GM21515 (cell line): ENCODE measurements around the gene PARVB.

Experiments
- ATAC-seq: cut with Tn5 transposase; IDR thresholded peaks from one replicate; pipeline ENCODE4 v1.9.1; 2021; ENCODE audit not compliant: unreplicated experiment

The PARVB gene

DNA sequence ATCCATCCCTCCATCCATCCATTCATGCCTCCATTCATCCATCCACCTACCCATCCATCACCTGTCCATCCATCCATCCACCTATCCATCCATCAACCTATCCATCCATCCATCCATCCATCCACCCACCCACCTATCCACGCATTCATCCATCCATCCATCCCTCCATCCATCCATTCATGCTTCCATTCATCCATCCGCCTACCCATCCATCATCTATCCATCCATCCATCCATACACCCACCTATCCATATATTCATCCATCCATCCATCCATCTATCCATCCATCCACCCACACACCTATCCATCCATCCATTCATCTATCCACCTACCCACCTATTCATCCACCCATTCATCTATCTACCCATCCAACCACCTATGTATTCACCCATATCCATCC, 170.5 kb downstream of the PARVB start:
- no peak for ATAC-seq

DNA sequence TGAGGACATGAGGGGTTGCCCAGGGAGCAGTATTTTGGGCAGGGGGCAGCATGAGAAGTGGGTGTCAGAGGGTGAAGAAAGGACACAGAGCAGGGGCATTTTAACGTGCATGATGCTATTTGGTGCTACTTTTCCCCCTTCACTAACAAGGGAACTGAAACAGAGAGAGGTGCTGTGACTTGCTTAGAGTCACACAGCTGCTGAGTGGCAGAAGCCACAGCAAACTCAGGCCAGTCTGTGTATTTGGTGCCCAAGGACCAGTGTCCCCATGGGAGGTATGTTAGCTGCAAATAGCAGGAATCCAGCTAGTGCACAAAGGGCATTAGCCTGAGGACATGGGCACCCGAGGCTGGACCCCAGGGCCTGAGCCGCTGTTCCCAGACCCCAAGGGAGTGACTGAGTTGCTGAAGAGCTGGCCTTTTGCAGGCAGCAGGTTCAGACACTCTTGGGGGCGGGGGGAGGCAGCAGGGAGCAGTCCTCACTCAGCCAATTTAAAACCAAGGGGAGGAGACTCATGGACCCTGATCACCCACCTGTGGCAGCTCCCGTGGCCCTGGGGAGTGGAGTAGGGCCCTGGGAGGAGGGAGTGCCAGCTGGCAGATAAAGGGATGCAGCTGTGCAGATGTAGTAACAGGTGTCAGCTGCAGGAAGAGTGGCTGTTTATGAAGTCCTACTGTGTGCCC, 171.2 kb downstream of the PARVB start:
- no peak for ATAC-seq

DNA sequence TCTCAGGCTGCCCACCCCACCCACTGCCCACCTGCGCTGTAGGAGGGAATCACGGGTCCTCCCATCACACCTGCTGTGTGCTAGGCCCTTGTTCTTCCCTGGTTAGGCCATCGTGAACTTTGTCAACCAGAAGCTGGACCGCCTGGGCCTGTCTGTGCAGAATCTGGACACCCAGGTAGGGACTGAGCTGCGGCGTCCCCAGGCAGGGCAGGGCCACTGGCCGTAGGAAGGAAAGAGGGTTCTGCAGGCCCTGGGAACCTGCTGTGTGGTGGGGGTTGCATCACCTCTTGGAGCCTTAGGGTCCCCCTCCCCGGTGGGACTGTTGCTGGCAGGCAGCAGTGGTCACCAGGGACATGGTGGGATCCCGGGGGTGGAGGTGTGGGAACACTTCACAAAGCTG, 172.1 kb downstream of the PARVB start:
- no peak for ATAC-seq

DNA sequence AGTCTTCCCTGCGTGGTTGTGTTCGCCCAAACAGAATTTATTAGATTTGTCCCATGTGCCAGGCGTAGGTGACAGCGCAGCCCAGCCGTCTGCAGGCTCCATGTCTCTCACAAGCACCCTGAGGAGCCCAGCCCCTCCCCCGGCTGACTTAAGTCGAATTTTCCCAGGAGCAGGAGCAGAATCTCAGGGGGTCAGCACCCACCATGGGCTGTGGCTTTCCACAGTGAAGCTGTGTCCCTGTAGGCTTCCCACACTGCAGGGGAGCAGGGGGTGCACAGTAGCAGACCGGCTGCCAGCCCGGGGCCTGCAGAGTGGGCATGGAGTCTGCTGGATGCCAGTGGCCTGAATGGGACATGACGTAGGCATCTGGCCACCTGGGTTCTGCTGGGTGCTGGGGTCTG, 172.6 kb downstream of the PARVB start:
- no peak for ATAC-seq

DNA sequence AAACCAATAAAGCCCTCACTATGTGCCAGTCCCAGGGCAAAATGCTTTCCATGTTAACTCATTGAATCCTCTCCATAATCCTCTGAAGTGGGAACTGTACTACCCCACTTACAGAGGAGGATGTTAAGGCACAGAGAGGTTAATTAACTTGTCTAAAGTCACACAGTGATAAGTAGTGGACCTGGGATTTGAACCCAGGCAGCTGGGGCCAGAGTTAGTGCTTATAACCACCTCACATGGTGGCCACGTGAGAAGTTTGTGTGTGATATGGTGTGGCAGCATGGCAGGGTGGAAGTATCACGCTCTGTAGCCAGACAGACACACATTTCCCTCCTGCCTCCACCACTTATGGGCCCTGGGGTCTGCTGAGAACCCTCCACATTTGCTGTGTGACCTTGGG, 173.2 kb downstream of the PARVB start:
- ATAC-seq = no peak

DNA sequence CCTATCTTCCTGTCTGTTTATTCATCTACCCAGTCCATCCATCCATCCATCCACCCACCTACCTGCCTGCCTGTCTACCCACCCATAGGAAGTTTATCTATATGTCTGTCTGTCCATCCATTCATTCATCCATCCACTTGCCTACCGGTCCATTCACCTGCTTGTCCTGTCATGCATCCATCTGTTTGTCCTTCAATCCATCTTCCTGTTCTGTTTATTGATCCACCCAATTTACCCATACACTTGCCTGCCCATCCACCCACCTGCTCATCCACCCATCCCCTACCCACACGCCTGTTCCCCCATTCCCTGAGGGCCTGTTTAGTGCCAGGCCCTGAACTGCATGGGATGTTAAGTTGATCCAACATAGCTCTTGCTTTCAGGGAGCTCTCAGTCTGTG, 175.1 kb downstream of the PARVB start:
- no peak for ATAC-seq

DNA sequence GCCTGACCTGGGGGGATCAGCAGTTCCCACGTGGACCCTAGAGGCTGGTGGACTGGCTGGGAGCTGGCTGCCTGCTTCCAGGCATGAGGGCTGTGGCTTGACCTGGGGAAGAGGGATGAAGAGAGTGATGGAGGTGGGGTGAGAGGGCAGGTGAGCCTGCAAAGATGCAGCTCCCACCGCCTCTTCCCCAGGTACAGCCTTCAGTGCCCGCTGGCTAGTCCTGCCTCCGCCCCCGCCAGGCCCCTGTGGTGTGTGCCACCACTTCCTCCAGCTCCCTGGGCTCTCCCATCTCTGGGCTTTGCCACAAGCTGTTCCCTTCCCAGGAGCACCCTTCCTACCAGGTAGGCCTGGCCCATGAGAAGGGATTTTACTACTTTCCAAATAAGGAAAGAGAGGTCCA, 175.8 kb downstream of the PARVB start:
- ATAC-seq = no peak

DNA sequence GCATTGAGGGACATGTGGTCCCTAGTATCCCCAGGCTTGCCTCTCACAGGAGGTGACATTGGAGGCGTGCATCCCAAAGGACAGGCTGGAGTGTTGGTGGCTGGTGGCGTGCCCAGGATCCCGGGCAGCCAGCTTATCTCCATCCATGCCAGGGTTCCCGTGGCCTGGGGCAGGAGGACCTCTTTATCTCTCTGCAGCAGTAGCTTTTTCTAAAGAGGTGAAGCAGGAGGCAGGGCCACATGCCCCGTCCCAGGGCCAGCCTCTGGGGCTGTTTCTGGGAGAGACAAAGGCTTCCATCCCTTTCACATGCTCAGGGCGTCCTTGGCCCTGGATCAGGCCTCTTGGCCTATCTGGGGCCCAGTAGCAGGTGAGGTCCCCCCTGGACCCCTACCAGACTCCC, 176.3 kb downstream of the PARVB start:
- no peak for ATAC-seq

DNA sequence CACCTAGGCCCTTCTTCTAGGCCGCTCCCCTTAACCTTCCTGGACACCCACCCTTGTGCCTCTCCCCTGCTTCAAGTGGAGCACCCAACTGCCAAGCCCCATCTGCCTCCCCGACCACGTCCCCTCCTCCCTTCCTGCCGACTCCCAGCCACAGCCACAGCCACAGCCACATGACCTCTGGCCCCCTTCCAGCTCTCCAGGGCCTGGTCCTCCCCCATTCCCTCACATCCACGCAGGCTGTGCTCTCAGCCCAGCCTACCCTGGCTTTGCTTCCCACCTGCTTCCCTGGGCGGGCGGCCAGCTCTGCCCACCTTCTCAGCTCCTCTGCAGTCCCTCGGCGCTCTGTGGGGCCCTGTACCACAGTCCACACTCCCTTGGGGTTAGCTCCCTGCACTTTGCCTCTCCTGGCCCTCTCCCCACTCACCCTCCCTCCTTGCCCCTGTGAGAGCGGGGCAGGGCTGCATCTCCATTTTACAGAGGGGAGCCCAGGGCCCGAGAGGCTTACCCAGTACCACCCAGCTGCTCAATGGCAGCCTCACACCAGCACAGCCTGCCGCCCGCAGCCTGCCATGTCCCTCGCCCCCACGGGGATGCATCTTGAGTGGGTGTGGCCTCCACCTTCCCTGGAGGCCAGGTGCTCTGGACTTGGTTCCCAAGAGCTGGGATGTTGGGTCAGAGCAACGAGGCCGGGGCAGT, 176.9 kb downstream of the PARVB start:
- ATAC-seq = no peak

DNA sequence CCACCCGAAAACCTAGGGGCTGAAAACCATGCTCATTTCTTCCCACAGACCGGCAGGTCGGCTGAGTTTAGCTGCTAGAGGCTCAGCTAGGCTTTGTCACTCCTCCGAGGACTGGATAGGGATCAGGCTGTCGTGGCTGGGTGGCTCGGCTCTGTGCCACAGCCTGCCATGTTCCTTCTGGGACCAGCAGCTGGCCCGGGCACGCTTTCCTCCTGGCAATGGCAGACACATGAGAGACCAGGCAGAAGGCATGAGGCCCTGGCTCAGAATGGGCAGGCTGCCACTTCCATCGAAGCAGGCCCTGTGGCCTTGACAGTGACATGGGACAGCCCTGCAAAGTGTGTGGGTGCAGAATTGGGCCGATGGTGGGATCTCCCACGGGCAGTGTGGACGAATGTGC, 177.6 kb downstream of the PARVB start:
- no peak for ATAC-seq

DNA sequence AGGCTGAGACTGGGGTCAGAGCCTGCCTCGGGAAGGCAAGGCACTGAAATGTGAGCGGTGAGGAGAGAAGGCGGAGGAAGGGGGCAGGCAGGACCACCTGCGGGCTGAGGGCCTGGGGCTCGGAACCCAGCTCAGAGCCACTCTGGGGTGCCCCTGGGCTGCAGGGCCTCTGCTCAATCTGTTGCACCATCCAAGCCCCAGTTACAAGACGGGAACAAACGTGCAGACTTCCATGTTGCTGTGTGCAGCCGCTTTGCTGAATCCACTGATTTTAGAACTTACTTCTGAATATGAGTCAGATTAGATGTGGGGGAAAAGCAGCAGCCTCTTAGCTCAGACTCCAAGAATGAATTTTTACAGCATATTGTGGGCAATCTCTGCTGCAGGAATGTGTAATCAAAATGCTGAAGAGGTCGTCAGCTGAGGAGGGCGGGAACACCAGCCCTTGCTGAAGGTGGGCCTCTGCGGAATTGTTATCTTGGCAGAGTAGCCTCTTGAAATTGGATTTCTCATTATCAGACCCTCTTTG, 178.2 kb downstream of the PARVB start:
- no peak for ATAC-seq

DNA sequence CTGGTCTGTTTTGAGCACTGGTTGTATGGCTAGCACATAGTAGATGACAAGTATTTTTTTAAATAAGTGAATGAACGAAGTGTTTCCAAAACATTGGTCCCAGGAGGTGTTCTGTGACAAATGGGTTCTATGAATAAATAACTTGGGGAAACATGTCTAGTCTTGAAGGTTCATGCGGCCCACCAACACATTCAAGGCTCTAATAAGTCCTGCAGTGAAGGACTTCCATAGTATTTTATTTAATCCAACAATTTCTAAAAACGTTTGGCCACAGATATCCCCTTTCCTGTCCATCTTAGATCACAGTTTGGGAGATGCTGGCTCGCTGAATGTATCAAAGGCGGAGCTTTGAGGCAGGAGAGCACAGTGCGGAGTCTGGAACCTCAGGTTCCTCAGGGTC, 179.1 kb downstream of the PARVB start:
- ATAC-seq = no peak

DNA sequence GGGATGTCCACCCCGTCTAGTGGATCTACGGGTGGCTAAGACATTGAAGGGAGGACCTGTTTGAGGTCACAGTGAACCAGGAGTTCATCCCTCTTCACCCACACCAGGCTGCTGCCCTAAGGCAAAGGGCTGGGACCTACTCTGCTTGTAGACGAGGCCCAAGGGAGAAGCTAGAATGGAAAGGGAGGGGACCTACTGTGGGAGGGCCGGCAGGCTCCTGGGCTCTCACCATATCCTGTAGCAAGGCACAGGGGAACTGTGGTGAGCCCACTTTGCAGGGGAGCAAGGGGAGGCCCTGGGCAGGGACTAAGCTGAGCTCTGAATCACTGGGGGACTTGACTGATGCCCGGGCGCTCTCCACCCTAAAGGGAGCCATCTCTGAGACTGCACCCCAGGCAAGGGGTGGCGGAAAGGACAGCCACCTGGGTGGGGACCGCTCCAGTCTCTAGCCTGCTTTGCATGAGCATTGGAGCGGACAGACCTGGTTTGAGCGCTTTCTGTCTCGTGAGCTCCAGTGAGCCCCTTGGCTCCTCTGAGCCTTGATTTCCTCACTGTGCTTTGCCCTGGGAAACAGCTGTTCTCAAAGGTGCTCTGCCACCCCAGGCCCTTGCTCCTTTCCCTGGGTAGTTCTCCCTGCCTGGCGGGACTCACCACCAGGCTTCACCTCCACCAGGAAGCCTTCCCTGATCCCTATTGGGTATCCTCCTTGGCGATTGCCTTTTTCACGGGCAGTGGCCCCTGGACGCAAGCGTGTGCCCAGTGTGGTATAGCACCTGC, 180.8 kb downstream of the PARVB start:
- no peak for ATAC-seq

DNA sequence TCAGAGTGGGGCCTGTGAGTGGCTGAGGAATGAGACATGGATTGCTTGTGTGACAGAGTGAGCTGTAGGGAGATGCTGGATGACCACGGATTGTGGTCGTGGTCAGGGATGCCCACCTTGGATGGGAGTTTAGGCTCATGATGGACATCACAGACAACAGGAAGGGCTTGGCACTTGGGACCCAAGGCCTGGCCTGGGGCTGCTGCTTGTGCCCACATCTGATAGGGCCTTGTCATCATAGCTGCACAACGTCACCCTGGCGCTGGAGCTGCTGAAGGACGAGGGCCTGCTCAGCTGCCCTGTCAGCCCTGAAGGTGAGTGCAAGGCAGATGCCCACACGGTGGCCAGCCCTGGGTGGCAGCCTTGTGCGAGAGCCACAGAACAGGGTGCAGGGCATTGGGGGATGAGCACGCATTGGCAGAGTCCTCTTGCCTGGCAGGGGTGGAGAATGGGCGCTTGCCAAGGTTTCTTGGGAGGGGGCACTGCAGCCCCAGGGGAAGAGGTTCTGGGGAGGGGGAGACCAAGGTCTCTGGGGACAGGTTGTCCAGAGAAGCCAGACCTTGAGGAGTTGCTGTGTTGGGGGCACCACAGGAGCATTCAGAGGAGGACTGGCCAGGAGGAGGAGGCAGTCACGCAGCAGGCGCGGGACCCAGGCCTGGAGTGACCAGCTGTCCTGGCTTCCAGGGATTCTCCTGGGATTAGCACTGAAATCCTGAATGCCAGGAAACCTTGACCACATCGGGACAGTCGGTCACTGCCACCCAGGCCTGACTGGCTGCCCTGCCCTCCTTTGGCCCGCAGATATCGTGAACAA, 181.6 kb downstream of the PARVB start:
- no peak for ATAC-seq

DNA sequence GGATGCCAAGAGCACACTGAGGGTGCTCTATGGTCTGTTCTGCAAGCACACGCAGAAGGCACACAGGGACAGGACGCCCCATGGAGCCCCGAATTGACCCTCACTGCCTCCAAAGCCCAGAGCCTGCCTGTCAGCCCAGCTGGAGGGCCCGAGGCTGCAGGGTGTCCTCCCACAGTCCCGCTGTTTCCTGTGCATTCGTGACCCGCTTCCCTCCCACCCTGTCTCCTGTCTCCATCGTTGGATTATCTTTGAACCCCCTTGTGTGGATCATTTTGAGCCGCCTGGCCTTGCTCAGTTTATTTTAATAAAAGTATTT, 182.2 kb downstream of the PARVB start:
- no peak for ATAC-seq

DNA sequence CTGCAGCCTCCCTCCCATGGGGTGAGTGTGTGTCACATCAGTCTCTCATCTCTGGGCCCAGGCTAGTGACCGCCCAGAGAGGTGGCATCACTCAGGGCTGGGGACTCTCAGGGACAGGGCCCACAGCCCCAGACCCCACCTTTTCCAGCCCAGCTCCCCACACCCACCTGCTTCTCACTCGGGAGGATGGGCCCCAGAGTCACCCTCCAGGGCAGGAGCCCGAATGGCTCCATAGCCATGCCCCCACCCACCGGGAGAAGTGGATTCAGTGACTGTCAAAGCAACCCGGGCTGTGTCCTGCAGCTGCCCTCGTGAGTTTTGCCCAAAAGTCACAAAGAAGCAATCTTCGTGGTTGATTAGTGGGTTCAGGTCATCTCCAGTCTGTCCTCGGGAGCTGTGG, 182.6 kb downstream of the PARVB start:
- ATAC-seq = no peak

DNA sequence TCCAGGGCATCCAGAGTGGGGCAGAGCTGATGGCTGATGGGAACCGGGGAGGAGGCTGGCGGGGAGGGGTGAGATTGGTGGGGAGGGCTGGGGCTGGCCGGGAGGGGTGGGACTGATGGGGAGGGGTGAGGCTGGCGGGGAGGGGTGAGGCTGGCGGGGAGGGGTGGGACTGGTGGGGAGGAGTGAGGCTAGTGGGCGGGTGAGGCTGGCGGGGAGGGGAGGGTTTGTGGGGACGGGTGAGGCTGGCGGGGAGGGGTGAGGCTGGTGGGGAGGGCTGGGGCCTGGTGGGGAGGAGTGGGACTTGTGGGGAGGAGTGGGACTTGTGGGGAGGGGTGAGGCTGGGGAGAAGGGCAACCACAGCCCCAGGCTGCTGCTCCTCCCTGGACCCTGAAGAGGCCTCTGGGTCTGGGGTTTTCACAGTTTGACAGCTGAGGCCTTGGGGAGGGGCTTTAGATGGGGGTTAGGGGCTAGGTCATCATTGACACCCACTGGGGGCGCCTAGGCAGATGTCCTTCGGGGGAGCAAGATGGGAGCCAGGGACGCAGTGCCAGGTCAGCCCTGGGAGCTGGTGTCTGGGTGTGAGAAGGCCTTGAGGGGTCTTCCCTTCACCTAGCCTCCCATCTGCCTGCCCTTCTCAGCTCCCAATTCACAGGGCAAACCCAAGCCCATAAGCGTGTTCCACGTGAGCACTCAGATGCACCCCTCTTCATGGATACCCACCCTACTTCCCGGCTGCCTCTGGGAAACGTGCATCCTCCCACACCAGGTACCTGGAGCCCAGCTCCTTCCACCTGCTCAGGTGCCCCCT, 183.3 kb downstream of the PARVB start:
- ATAC-seq = no peak

DNA sequence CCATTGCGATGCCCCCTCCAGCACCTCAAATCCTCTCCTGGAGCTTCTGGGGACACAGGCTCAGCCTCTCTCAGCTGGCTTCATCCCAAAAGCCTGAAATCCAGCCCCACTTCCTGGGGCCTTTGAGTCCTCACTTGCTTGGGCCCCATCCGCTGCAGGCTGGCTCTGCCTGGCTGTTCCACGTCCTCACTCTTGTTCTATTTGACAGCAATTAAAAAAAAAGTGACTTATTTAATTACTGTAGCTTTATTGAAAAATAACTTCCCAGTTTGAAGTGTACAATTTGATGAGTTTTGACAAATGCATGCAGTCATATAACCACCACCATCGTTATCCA, 183.8 kb downstream of the PARVB start:
- no peak for ATAC-seq

DNA sequence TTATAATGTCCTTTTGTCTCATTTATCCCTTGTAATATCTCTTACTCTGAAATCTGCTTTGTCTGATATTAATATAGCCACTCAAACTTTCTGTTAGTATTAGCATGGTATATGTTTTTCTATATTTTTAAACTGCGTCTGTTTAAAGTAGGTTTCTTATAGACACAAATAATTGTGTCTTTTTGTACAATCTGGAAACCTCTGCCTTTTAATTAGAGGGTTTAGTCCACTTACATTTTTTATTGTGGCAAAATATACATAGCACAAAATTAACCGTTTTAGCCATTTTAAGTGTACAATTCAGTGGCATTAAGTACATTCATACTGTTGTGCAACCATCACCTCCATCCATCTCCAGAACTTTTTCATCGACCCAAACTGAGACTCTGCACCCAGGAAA, 185.2 kb downstream of the PARVB start:
- no peak for ATAC-seq

DNA sequence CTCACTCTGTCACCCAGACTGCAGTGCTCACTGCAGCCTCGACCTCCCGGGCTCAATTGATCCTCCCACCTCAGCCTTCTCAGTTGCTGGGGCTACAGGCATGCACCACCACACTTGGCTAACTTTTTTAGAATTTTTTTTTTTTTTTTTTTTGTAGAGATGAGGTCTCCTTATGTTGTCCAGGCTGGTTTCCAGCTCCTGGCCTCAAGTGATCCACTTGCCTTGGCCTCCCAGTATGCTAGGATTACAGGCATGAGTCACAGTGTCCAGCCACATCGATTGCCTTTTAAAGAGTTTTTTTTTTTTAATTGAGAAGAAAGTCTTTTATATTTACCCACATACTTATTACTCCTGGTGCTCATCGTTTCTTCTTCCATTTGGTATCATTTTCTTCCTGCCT, 186.6 kb downstream of the PARVB start:
- ATAC-seq = no peak
